Muscle of leg (tissue), 11 donors: Measurements from ENCODE around the gene GAB2. TPM values are rescaled to one million over a fixed set of nuclear protein-coding genes. Genes with fewer than 3 reads are reported as not detected.
A peak's percentile ranks its signal among the peaks of the same experiment; 100 is the strongest.
"Not testable (repeated sequence)": the region's sequence is repeated elsewhere in the genome, so short reads cannot be mapped to it uniquely, and the experiment has no call there.

ENCODE experiments used
- DNase-seq: peaks from one replicate; pipeline ENCODE4 v3.0.0; 2013
- H3K27ac ChIP-seq: one replicate; pipeline ENCODE4 v1.5.1; 2013; ENCODE audit warnings: mild to moderate bottlenecking, low read length, control low read depth
- H3K27me3 ChIP-seq: one replicate; pipeline ENCODE4 v1.6.1; 2013; ENCODE audit warnings: low read length; ENCODE audit not compliant: control insufficient read depth, insufficient read depth
- H3K36me3 ChIP-seq: one replicate; pipeline ENCODE4 v1.6.1; 2013; ENCODE audit warnings: low read length; ENCODE audit not compliant: control insufficient read depth, insufficient read depth
- H3K4me1 ChIP-seq: one replicate; pipeline ENCODE4 v1.6.1; 2013; ENCODE audit warnings: low read length; ENCODE audit not compliant: control insufficient read depth, insufficient read depth
- H3K4me3 ChIP-seq: one replicate; pipeline ENCODE4 v1.5.1; 2013; ENCODE audit warnings: low read length, control low read depth
- H3K9me3 ChIP-seq: replicated peaks from 2 replicates; pipeline ENCODE4 v1.6.1; 2013; ENCODE audit warnings: low read depth, low read length; ENCODE audit not compliant: control insufficient read depth
- WGBS: methylation state at CpG from one replicate; pipeline ENCODE4 v1.1.5; 2013; ENCODE audit warnings: missing lambda C conversion rate; ENCODE audit not compliant: insufficient coverage; 5-methylcytosine and 5-hydroxymethylcytosine counted together
- polyA plus RNA-seq, 8 donors: library from polyadenylated mRNA; unstranded; fragments of 120-200 nt; gene quantifications; one replicate each; pipeline versions ENCODE4 v1.2.1 to v1.2.3, GENCODE V29; 2013; ENCODE audit warnings: inconsistent platforms in 1 of 8, low replicate concordance in 1 of 8; ENCODE audit not compliant: insufficient read length in 8 of 8, insufficient read depth in 1 of 8
- total RNA-seq: library from RNA; stranded (reverse); fragments of 120-200 nt; gene quantifications from one replicate; pipeline ENCODE4 v1.2.4, GENCODE V29; 2013

The GAB2 gene
- total and polyA plus RNA-seq, 9 donors, result 9.6 to 18.8 (median 14.2) TPM

DNA sequence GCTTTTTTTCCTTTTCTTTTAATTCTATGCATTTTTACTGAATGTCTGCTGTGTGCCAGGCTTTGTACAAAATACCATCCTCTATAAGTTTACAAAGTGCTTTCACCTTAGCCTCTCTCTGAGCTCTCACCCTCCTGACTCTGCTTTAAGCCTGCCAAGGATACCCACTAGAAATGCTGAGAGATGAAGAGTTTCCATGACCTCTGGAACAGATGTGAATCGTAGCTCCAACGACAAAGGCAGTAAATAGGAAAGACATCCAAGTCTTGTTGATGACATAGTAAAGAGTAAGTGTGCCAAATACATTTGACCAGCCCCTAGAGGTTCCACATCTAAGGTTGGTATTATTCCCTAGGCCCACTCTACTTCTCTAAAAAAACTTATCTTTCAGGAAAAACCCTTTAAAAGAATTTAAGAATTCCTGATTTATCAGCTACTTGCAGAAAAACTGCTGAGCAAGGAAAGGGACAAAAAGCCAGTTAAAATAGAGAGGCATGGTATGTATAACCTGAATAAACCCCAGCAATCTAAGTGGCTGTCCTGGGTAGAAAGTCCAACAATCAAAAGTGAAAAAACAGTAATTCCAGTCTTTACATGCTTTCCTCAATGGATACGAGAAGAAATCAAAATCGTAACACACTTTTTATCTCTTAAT lies 45.4 kb downstream of the GAB2 start:
- Histone ChIP-seq H3K36me3 (no peaks in the 10 kb centered on the region), H3K27ac (no peak overlapping the region), H3K27me3 (no peaks in the 10 kb centered on the region), H3K9me3 (no peaks in the 10 kb centered on the region), H3K4me3 (no peak overlapping the region), H3K4me1 (peaks cover 13% of the 10 kb centered on the region)
- WGBS, result 17% methylated on average over 2 of the region's 4 CpGs
- DNase-seq, result peak; percentile 47

DNA sequence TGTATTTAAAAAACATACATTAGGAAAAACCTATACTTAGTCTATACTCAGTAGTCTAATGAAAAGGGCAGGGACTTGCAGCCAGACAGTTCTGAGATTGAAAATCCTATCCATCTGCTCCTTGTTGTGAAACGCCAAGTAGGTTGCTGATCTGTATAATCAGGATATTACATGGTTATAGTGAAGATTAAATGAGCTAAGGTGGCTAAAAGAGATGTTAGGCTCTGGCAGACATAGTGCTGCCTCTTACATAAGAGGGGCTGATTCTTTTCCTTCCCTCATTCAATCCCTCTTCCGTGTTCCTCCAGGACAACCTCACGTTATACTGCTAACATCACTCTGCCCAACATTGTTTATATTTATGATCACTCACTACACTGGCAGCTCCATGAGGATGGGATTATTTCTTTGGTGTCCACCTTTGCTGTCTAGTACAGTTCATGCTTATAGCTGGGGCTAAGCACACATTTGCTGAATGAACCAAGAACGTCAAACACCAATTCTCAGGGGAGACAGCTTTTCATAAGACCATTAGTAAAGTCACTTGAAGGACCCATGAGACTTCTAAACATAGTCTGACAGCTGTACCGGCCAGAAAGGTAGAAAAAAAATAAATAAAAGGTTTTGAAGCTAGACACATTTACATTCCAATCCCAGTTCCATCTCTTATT lies 46.3 kb downstream of the GAB2 start:
- H3K4me1 ChIP-seq, result peaks cover 13% of the 10 kb centered on the region
- H3K27me3 ChIP-seq, result no peaks in the 10 kb centered on the region
- H3K9me3 ChIP-seq, result no peaks in the 10 kb centered on the region
- no peak for DNase-seq
- H3K36me3 ChIP-seq, result no peaks in the 10 kb centered on the region
- no peak overlapping the region for H3K4me3 ChIP-seq
- H3K27ac ChIP-seq, result no peak overlapping the region
- 80% methylated on average over 1 of the region's 5 CpGs for WGBS

DNA sequence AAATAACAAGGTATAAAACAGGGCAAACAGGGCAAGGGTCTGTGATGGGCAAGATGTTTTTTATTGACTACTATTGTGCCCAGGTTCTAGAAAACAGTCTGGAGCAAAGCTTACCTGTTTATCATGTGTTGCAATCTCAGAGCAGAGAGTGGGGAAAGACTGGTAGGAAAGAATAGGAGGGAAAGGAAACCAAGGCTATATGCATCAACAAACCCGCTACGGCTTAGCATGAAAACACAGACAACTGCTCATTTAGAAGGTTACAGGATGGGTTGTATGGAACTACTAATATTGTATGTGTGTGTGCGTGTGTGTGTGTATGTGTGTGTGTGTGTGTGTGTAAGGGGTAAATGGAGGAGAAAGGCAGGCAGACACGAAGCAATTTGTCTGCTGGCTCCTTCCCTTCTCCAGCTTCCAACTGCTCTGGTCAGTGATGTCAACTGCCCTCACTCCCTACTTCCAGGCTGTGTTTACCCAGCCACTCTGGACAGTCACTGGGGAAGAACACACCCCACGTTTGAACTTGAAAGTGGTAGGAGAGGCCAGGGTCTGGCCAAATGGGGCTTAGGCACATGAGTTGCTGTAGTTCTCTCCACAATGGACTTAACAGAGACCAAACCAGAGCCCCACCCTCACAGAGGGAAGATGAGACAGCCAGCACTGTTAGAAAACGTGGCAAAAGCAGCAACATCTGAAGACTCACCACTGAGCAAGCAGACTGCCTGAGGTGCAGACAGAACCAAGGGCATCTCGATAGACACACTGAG lies 47.0 kb downstream of the GAB2 start:
- H3K27me3 ChIP-seq, result no peaks in the 10 kb centered on the region
- 67% methylated on average over 3 of the region's 7 CpGs for WGBS
- peak; percentile 76 for DNase-seq
- no peak overlapping the region for H3K4me3 ChIP-seq
- peak overlapping the region; percentile 47 for H3K27ac ChIP-seq
- no peaks in the 10 kb centered on the region for H3K9me3 ChIP-seq
- H3K4me1 ChIP-seq, result peaks cover 14% of the 10 kb centered on the region
- no peaks in the 10 kb centered on the region for H3K36me3 ChIP-seq

DNA sequence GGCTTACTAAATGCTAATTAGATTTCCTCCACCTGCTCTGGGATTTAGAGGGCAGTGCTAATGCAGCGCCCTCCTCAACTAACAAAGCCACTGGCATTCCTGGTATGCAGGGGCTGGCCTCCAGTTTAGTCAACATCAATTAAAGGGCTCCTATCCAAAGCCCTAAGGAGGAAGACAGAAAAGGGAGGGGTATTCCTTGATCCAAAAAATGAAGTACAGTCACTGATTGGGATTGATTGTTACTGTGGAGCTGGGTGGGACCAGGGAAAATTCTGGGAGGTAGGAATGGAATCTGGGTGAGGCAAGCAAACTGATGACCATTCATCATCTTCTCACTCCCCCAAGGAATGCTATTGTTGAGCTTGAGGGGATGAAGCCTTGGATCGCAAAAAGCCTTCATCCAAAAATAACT lies 52.2 kb downstream of the GAB2 start:
- peaks cover 6% of the 10 kb centered on the region for H3K4me1 ChIP-seq
- H3K27me3 ChIP-seq, result no peaks in the 10 kb centered on the region
- H3K27ac ChIP-seq, result no peak overlapping the region
- WGBS, result no CpG with 5 or more reads among the region's 2 CpGs
- H3K36me3 ChIP-seq, result no peaks in the 10 kb centered on the region
- no peaks in the 10 kb centered on the region for H3K9me3 ChIP-seq
- no peak overlapping the region for H3K4me3 ChIP-seq
- peak; percentile 44 for DNase-seq

DNA sequence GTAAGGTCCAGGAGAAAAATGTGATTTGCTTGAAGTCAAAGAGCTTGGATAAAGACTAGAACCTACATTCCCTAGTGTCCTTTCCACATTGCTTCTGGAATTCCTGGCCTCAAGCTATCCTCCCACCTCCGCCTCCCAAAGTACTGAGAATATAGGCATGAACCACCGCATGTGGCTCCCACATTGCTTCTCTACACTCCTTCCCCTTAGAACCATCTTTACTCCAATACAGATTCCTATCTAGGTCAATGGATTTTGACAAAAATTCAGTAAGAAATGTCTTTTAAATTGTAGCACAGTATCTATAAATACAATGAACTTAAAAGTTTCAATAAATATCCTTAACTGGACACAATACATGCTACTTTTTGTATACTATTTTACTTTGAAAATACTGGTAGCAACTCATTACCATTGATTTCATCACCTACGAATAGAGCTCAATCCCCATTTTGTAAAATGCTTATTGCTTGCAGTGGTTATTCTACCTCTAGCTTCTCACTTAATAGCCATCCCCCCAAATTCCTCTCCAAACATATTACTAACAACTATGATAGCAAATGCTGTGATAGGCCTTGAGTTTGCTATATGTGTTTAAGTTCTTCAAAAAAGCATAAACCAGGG lies 53.4 kb downstream of the GAB2 start:
- Histone ChIP-seq H3K36me3 (no peaks in the 10 kb centered on the region), H3K4me3 (no peak overlapping the region), H3K27ac (no peak overlapping the region), H3K4me1 (peaks cover 6% of the 10 kb centered on the region), H3K27me3 (no peaks in the 10 kb centered on the region), H3K9me3 (no peaks in the 10 kb centered on the region)
- DNase-seq, result no peak
- 92% methylated on average over 2 of the region's 3 CpGs for WGBS

DNA sequence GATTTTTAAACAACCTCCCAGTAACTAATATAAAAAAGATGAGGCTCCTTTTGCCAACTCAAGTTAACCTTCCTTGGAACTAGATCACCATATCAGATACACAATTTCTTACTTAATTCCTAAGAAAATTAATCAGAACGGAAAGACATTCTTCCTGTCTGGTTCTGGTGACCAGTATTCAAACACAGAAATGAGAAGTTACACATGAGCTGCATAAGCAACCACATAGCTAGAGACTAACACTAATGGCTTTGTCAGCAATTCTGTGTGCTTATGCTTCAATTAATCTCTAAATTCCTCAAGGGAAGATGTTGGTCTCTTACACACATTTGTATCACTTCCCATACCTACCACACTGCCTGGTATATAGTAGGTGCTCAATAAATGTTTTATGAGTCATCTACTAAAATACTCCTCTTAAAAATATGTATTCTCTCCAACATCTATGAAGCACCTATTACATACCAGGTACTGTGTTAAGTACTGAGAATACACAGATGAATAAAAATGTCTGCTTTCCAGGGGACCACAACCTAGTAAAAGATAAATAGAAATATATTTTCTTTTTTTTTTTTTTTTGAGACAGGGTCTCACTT lies 54.5 kb downstream of the GAB2 start:
- Histone ChIP-seq H3K27ac (no peak overlapping the region), H3K9me3 (no peaks in the 10 kb centered on the region), H3K4me3 (no peak overlapping the region), H3K27me3 (no peaks in the 10 kb centered on the region), H3K4me1 (peaks cover 6% of the 10 kb centered on the region), H3K36me3 (no peaks in the 10 kb centered on the region)
- no peak for DNase-seq
- 67% methylated on average over 1 of the region's 1 CpG for WGBS

DNA sequence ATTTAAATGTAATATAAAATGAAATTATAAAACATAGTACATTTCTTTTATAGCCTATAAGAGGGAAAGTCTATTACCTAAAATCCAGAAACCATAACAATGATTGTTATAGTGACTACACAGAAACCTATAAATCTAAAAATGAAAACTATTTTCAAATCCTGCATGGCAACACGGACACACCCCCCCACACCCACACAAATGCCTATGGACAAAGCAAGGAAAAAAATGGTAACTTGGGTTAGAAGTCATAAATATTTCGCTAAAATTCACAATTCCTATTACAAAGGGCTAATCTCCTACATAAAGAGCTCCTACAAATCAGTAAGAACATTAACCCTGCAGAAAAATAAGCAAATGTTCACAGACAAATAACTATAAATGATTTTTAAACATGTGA lies 56.4 kb downstream of the GAB2 start:
- WGBS, result no CpG with 5 or more reads among the region's 2 CpGs
- DNase-seq, result no peak

DNA sequence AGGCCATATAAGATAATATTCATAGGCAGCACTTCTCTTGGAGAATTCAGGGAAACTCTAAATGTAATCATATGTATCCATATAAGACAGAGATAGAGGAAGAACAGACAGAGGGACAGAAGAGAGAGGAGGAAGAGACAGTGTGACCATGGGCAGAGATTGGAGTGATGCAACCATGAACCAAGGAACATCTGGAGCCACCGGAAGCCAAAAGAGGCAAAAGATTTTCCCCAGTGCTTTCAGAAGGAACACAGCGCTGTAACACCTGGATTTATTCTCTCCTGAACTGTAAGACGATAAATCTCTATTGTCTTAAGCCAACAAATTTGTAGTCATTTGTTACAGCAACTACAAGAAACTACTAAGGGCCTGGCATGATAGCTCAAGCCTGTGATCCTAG lies 57.7 kb downstream of the GAB2 start:
- no peak for DNase-seq

More for the DNA sequence above, 56.4 kb downstream of the GAB2 start:
- no peaks in the 10 kb centered on the region for H3K27me3 ChIP-seq
- peaks cover 6% of the 10 kb centered on the region for H3K4me1 ChIP-seq
- H3K9me3 ChIP-seq, result no peaks in the 10 kb centered on the region
- no peaks in the 10 kb centered on the region for H3K36me3 ChIP-seq
- H3K27ac ChIP-seq, result no peak overlapping the region
- H3K4me3 ChIP-seq, result no peak overlapping the region

DNA sequence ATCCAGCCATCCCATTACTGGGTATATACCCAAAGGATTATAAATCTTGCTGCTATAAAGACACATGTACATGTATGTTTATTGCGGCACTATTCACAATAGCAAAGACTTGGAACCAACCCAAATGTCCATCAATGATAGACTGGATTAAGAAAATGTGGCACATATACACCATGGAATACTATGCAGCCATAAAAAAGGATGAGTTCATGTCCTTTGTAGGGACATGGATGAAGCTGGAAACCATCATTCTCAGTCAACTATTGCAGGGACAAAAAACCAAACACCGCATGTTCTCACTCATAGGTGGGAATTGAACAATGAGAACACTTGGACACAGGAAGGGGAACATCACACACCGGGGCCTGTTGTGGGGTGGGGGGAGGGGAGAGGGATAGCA lies 59.7 kb downstream of the GAB2 start:
- not testable (repeated sequence) for H3K4me3 ChIP-seq, H3K27ac ChIP-seq, DNase-seq, H3K4me1 ChIP-seq, H3K27me3 ChIP-seq, H3K9me3 ChIP-seq, H3K36me3 ChIP-seq
- WGBS, result no CpG with 5 or more reads among the region's 3 CpGs

More for the DNA sequence above, 57.7 kb downstream of the GAB2 start:
- Histone ChIP-seq H3K27me3 (no peaks in the 10 kb centered on the region), H3K27ac (no peak overlapping the region), H3K4me1 (no peaks in the 10 kb centered on the region), H3K9me3 (no peaks in the 10 kb centered on the region), H3K36me3 (no peaks in the 10 kb centered on the region), H3K4me3 (no peak overlapping the region)
- WGBS, result no CpG with 5 or more reads among the region's 3 CpGs

DNA sequence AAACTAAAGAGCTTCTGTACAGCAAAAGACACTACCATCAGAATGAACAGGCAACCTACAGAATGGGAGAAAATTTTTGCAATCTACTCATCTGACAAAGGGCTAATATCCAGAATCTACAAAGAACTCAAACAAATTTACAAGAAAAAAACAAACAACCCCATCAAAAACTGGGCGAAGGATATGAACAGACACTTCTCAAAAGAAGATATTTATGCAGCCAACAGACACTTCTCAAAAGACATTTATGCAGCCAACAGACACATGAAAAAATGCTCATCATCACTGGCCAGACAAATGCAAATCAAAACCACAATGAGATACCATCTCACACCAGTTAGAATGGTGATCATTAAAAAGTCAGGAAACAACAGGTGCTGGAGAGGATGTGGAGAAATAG lies 60.2 kb downstream of the GAB2 start:
- H3K4me3 ChIP-seq, H3K9me3 ChIP-seq, H3K27ac ChIP-seq, H3K27me3 ChIP-seq, DNase-seq, H3K4me1 ChIP-seq, H3K36me3 ChIP-seq: not testable (repeated sequence)
- no CpG with 5 or more reads among the region's 1 CpG for WGBS
